Activated CD8-positive, alpha-beta memory T cell treated with anti-CD3 and anti-CD28 coated beads, Interleukin-2, amount 50 U/mL, for 24 hours (primary cell): ENCODE data around the gene COL11A2.

Experiments used
- DNase-seq: peaks from one replicate; pipeline ENCODE4 v3.0.0-alpha.2; 2020; ENCODE audit errors: extremely low read depth

COL11A2 gene

GRCh38 chr6:33206864-33207551 lies 14.7 kb upstream of the COL11A2 start:
- no peak for DNase-seq

GRCh38 chr6:33206027-33206863 lies 14.0 kb upstream of the COL11A2 start:
- DNase-seq = no peak

GRCh38 chr6:33205191-33206026 lies 13.1 kb upstream of the COL11A2 start:
- no peak for DNase-seq

- DNase-seq = peak; percentile 91
Measured at GRCh38 chr6:33204415-33205190, 12.3 kb upstream of the COL11A2 start, which contains the start of gene HSD17B8. Gene HSD17B8 (plus strand): TSS chr6:33204655. CDS start chr6:33204669, 14 bp downstream.

- DNase-seq = no peak
Measured at GRCh38 chr6:33204165-33204414, 11.8 kb upstream of the COL11A2 start.

- DNase-seq = no peak
Measured at GRCh38 chr6:33203443-33204164, 11.3 kb upstream of the COL11A2 start.

GRCh38 chr6:33202799-33203198 lies 10.5 kb upstream of the COL11A2 start:
- DNase-seq = no peak

GRCh38 chr6:33201935-33202334 lies 9.7 kb upstream of the COL11A2 start:
- DNase-seq = no peak

GRCh38 chr6:33201147-33201545 lies 8.9 kb upstream of the COL11A2 start:
- no peak for DNase-seq

- peak; percentile 99 for DNase-seq
Measured at GRCh38 chr6:33200219-33201146, 8.2 kb upstream of the COL11A2 start, which contains the start of the genes RXRB and SLC39A7. Gene RXRB (minus strand): TSS chr6:33200665. CDS start chr6:33200476, 189 bp downstream. Gene SLC39A7 (plus strand): TSS chr6:33200867. CDS start chr6:33201246, 379 bp downstream.

GRCh38 chr6:33199687-33200218 lies 7.5 kb upstream of the COL11A2 start:
- DNase-seq = no peak

GRCh38 chr6:33198853-33199436 lies 6.7 kb upstream of the COL11A2 start:
- no peak for DNase-seq

GRCh38 chr6:33198159-33198852 lies 6.0 kb upstream of the COL11A2 start:
- no peak for DNase-seq

GRCh38 chr6:33197431-33198048 lies 5.3 kb upstream of the COL11A2 start:
- no peak for DNase-seq

- no peak for DNase-seq
Measured at GRCh38 chr6:33195304-33196165, 3.3 kb upstream of the COL11A2 start.

- no peak for DNase-seq
Measured at GRCh38 chr6:33194431-33194979, 2.2 kb upstream of the COL11A2 start.

GRCh38 chr6:33193619-33194018 lies 1.4 kb upstream of the COL11A2 start:
- DNase-seq = no peak
